Esophagus squamous epithelium (tissue), 5 donors: ENCODE measurements around the gene RAVER2. TPM values are rescaled to one million over a fixed set of nuclear protein-coding genes. Genes with fewer than 3 reads are reported as not detected.

ENCODE experiments used
- DNase-seq: peaks from one replicate; lab custom pipeline; 2025; lab: John Stamatoyannopoulos, UW
- H3K27ac ChIP-seq, 4 donors: fragments of 200-600 bp; sonication (generic); one replicate each; pipeline ENCODE4 v1.5.1; 2016 to 2019; ENCODE audit warnings: mild to moderate bottlenecking in 1 of 4
- H3K27me3 ChIP-seq, 4 donors: fragments of 200-600 bp; sonication (generic); 1 replicate in 3 of 4; 2 replicates in 1 of 4; pipeline versions ENCODE4 v1.5.1 to v1.6.0; 2017 to 2021; ENCODE audit warnings: antibody characterized with exemption in 1 of 4
- H3K36me3 ChIP-seq, 3 donors: fragments of 200-600 bp; sonication (generic); one replicate each; pipeline ENCODE4 v1.5.1; 2016 to 2019
- H3K4me1 ChIP-seq, 3 donors: fragments of 200-600 bp; sonication (generic); one replicate each; pipeline ENCODE4 v1.5.1; 2017 to 2019
- H3K4me3 ChIP-seq, 4 donors: fragments of 200-600 bp; sonication (generic); 1 replicate in 3 of 4; 2 replicates in 1 of 4; pipeline ENCODE4 v1.5.1; 2016 to 2019; ENCODE audit warnings: mild to moderate bottlenecking in 2 of 4, moderate library complexity in 1 of 4
- H3K9me3 ChIP-seq, 3 donors: fragments of 200-600 bp; sonication (generic); one replicate each; pipeline ENCODE4 v1.5.1; 2016 to 2019
- POLR2A ChIP-seq, 4 donors: fragments of 450-650 bp; IDR thresholded peaks; one replicate each; pipeline ENCODE4 v1.6.1; 2017; ENCODE audit warnings: antibody characterized with exemption in 4 of 4, mild to moderate bottlenecking in 4 of 4, moderate library complexity in 3 of 4
- WGBS, 2 donors: methylation state at CpG; one replicate each; pipeline ENCODE4 v1.1.5; 2018; 5-methylcytosine and 5-hydroxymethylcytosine counted together
- intact Hi-C: fragments of 100-400 bp; cut with DNase I; formaldehyde crosslinking; loops from one replicate; pipeline ENCODE4 v1.15.0; 2022
- total RNA-seq, 4 donors: library from RNA; depleted of rRNA; stranded (reverse); fragments of >200 nt; gene quantifications; one replicate each; pipeline ENCODE4 v1.1.0, GENCODE V29; 2016
- TF ChIP-seq, protein P1 (sequence below), 6 experiments: fragments of 450-650 bp in 4 of 6; fragments of 200-600 bp in 2 of 6; sonication (generic) in 2 of 6; IDR thresholded peaks; one replicate each; pipeline ENCODE4 v1.5.1; 2016 to 2019; ENCODE audit warnings: antibody characterized with exemption in 6 of 6, mild to moderate bottlenecking in 4 of 6, moderate library complexity in 4 of 6
- donor health status: DM: yes; HTN: yes; CAD: no.

The RAVER2 gene
- total RNA-seq, 4 donors from 2014 or later: 7.1 to 17.0 (median 11.8) TPM

DNA sequence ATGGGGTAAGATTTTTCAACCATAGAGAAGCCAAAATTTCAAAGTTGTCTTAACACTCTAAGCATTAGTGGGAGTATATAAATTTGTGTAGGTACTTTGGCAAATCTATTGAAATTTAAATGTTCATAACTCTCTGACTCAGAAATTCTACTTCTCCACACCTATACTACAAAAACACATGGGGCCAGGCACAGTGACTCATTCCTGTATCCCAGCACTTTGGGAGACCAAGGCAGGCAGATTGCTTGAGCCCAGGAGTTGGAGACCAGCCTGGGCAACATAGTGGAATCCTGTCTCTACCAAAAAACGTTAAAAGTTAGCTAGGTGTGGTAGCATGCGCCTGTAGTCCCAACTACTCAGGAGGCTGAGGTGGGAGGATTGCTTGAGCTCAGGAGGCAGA lies 41.3 kb upstream of the RAVER2 start:
- Histone ChIP-seq H3K4me3 (no peak overlapping the region), H3K27ac (no peak overlapping the region), H3K27me3 (no peaks in the 10 kb centered on the region), H3K36me3 (no peaks in the 10 kb centered on the region), H3K9me3 (no peaks in the 10 kb centered on the region), H3K4me1 (no peaks in the 10 kb centered on the region)
- intact Hi-C loops: no loop called here
- 49 to 72% methylated on average over 2 of the region's 2 CpGs for WGBS, 2 donors
- TF ChIP-seq, protein P1, sequence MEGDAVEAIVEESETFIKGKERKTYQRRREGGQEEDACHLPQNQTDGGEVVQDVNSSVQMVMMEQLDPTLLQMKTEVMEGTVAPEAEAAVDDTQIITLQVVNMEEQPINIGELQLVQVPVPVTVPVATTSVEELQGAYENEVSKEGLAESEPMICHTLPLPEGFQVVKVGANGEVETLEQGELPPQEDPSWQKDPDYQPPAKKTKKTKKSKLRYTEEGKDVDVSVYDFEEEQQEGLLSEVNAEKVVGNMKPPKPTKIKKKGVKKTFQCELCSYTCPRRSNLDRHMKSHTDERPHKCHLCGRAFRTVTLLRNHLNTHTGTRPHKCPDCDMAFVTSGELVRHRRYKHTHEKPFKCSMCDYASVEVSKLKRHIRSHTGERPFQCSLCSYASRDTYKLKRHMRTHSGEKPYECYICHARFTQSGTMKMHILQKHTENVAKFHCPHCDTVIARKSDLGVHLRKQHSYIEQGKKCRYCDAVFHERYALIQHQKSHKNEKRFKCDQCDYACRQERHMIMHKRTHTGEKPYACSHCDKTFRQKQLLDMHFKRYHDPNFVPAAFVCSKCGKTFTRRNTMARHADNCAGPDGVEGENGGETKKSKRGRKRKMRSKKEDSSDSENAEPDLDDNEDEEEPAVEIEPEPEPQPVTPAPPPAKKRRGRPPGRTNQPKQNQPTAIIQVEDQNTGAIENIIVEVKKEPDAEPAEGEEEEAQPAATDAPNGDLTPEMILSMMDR (IDR thresholded peaks at IDR 0.05): no peak
- TF ChIP-seq POLR2A (IDR thresholded peaks at IDR 0.05): no peak
- DNase-seq: no peak

DNA sequence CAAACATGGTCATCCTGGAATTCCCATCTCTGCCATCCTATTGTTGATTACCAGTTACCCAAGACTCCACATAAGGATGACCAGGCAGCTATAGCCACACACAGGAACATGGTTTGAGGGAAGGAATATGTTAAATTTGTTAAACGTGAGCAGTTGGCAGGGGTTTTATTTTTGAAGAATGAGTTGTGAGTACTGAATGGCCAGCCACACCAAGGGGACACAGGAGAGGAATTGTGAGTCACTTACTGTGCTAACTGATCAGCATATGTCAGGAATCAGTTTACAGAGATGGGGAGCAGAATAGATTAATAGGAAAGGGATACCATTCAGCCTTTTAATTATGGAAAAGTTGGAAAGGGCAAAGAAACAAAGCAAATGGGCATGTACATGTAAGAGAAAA lies 39.3 kb upstream of the RAVER2 start:
- Histone ChIP-seq H3K4me3 (no peak overlapping the region), H3K36me3 (no peaks in the 10 kb centered on the region), H3K9me3 (no peaks in the 10 kb centered on the region), H3K27ac (no peak overlapping the region), H3K27me3 (no peaks in the 10 kb centered on the region), H3K4me1 (no peaks in the 10 kb centered on the region)
- TF ChIP-seq POLR2A (IDR thresholded peaks at IDR 0.05): no peak
- TF ChIP-seq, protein P1 (IDR thresholded peaks at IDR 0.05): no peak
- 35 to 43% methylated on average over 1 of the region's 1 CpG for WGBS, 2 donors
- intact Hi-C loops: no loop called here
- no peak for DNase-seq

DNA sequence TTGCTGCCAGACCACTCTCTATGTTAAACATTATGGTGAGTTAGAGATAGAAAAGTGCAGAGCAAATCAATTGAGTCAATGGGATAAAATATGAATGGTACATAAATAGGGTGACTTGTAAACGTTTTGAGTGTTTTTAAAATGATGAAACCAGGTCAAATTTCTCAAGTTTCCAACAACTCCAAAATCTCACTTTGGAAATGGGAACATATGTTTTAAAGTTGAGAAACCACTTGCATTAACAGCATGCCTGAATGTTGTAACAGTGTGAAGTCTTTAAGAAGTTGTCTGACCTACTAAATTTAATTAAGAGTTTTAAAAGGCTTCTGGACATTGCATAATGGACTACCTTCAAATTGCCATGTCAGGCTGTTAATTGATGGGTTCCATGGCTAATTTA lies 33.6 kb upstream of the RAVER2 start:
- Histone ChIP-seq H3K4me1 (no peaks in the 10 kb centered on the region), H3K27ac (no peak overlapping the region), H3K9me3 (no peaks in the 10 kb centered on the region), H3K36me3 (no peaks in the 10 kb centered on the region), H3K27me3 (no peaks in the 10 kb centered on the region), H3K4me3 (no peak overlapping the region)
- intact Hi-C loops: no loop called here
- no peak for DNase-seq
- TF ChIP-seq, protein P1 (IDR thresholded peaks at IDR 0.05): no peak
- TF ChIP-seq POLR2A (IDR thresholded peaks at IDR 0.05): no peak
- WGBS, 2 donors: 10 to 15% methylated on average over 1 of the region's 1 CpG

DNA sequence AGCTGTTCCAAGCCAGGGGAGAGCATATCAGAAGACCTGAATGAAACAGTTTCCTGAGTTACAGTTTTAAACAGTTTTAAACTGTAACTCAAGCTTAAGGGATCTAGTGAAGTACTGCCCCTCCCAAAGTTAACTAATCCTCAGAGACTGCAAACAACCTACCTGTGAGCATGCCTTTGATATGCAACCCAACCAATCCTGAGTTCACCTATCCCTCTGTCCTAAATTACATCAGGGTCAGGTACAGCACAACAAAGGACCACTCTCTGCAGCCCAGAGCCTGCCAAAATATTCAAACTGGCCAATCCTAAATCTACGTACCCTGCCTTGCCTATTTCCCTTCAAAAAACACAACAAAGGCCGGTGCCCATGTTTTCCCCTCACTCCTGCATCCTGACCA lies 32.8 kb upstream of the RAVER2 start:
- TF ChIP-seq POLR2A (IDR thresholded peaks at IDR 0.05): no peak
- TF ChIP-seq, protein P1 (IDR thresholded peaks at IDR 0.05): no peak
- Histone ChIP-seq H3K27me3 (no peaks in the 10 kb centered on the region), H3K27ac (no peak overlapping the region), H3K4me1 (no peaks in the 10 kb centered on the region), H3K9me3 (no peaks in the 10 kb centered on the region), H3K36me3 (no peaks in the 10 kb centered on the region), H3K4me3 (no peak overlapping the region)
- intact Hi-C loops: no loop called here
- DNase-seq: no peak
- WGBS, 2 donors: 85 to 91% methylated on average over 2 of the region's 2 CpGs

DNA sequence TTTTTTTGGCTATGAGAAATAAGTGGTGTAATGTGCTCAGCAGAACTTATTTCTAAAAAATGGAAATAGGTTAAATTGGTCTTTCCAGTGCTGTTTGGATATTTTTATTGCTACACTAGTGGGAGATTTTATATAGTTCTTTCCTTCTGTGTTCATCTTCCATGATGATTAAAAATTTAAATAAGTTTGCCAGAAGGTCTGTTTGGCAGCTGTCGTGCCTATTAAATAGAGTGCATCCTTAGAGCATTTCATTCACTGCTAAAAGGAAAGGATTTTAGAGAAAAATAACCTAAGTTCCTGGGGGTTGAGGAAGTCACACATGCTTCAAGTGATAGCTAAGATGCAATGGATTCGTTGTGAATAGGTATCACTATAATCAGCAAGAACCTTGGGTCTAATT lies 29.7 kb upstream of the RAVER2 start:
- H3K27ac ChIP-seq: no peak overlapping the region
- intact Hi-C loops: no loop called here
- no peaks in the 10 kb centered on the region for H3K27me3 ChIP-seq
- no peak overlapping the region for H3K4me3 ChIP-seq
- TF ChIP-seq, protein P1 (IDR thresholded peaks at IDR 0.05): no peak
- no peak for TF ChIP-seq POLR2A (IDR thresholded peaks at IDR 0.05)
- no peaks in the 10 kb centered on the region for H3K36me3 ChIP-seq
- no peaks in the 10 kb centered on the region for H3K4me1 ChIP-seq
- H3K9me3 ChIP-seq: no peaks in the 10 kb centered on the region
- no peak for DNase-seq
- WGBS, 2 donors: 69 to 84% methylated on average over 2 of the region's 2 CpGs
